Stomach (tissue), 4 donors: Measurements from ENCODE around the gene SESN1.

Experiments used
- CTCF ChIP-seq, 7 experiments: fragments of 450-650 bp in 4 of 7; fragments of 200-600 bp in 3 of 7; sonication (generic) in 3 of 7; IDR thresholded peaks; one replicate each; pipeline ENCODE4 v1.5.1; 2016 to 2019; ENCODE audit warnings: antibody characterized with exemption in 7 of 7, control low read depth in 2 of 7, mild to moderate bottlenecking in 1 of 7
- POLR2A ChIP-seq, 4 donors: fragments of 450-650 bp; IDR thresholded peaks; one replicate each; pipeline ENCODE4 v1.6.1; 2016; ENCODE audit warnings: antibody characterized with exemption in 4 of 4, control low read depth in 2 of 4, mild to moderate bottlenecking in 1 of 4, moderate library complexity in 1 of 4

GRCh38 chr6:108958900-108959770, 135.5 kb downstream of the SESN1 start:
- no peak for TF ChIP-seq POLR2A (IDR thresholded peaks at IDR 0.05)
- TF ChIP-seq CTCF (IDR thresholded peaks at IDR 0.05), result no peak
